Nephron progenitor cell (in vitro differentiated cells): ENCODE data around the gene VPS8.

ENCODE experiments used
- DNase-seq: peaks from one replicate; pipeline ENCODE4 v3.0.0; 2021
- H3K27ac Mint-ChIP-seq: 2 replicates; pipeline ENCODE4 v1.8.0; 2021; ENCODE audit warnings: mild to moderate bottlenecking, moderate library complexity, mixed read lengths
- H3K27me3 Mint-ChIP-seq: 2 replicates; pipeline ENCODE4 v1.8.0; 2021; ENCODE audit warnings: mild to moderate bottlenecking, low read depth, mixed read lengths; ENCODE audit not compliant: poor library complexity
- H3K36me3 Mint-ChIP-seq: 2 replicates; pipeline ENCODE4 v1.8.0; 2021; ENCODE audit warnings: low read depth, mixed read lengths
- H3K4me1 Mint-ChIP-seq: 2 replicates; pipeline ENCODE4 v1.8.0; 2021; ENCODE audit warnings: mixed read lengths
- H3K4me3 Mint-ChIP-seq: 2 replicates; pipeline ENCODE4 v1.8.0; 2021; ENCODE audit warnings: mild to moderate bottlenecking, moderate library complexity, mixed read lengths
- H3K9me3 Mint-ChIP-seq: 2 replicates; pipeline ENCODE4 v1.8.0; 2021; ENCODE audit warnings: mild to moderate bottlenecking, moderate library complexity, mixed read lengths
- TF ChIP-seq, protein P1 (sequence below): fragments of 200-600 bp; sonication (generic); IDR thresholded peaks from 2 replicates; pipeline ENCODE4 v1.5.0; 2021; ENCODE audit warnings: antibody characterized with exemption

The VPS8 gene

DNA sequence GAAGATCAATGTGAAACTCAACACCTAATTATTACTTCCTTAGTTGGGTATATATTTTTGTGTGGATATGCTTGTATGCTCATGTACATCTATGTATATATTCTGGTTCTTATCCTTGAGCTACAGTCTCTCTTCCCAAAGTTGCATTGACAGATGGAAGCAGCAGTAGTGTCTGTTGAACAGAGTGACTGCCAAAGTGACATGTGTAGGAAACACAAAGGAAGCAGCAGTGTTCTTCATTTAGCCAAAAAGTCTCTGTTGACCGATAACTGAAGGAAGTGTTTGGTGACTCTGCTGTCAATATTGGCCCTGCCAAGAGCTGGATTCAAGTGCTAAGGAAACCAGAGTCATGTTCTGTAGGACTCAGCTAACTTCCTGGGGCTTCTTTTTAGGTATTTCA is 217.1 kb downstream of the VPS8 start:
- Mint-ChIP-seq H3K27me3 (no peaks in the 10 kb centered on the region), H3K4me3 (no peak overlapping the region), H3K9me3 (peaks cover 16% of the 10 kb centered on the region), H3K4me1 (no peaks in the 10 kb centered on the region), H3K27ac (no peak overlapping the region), H3K36me3 (peaks cover 70% of the 10 kb centered on the region)
- no peak for DNase-seq
- TF ChIP-seq, protein P1, sequence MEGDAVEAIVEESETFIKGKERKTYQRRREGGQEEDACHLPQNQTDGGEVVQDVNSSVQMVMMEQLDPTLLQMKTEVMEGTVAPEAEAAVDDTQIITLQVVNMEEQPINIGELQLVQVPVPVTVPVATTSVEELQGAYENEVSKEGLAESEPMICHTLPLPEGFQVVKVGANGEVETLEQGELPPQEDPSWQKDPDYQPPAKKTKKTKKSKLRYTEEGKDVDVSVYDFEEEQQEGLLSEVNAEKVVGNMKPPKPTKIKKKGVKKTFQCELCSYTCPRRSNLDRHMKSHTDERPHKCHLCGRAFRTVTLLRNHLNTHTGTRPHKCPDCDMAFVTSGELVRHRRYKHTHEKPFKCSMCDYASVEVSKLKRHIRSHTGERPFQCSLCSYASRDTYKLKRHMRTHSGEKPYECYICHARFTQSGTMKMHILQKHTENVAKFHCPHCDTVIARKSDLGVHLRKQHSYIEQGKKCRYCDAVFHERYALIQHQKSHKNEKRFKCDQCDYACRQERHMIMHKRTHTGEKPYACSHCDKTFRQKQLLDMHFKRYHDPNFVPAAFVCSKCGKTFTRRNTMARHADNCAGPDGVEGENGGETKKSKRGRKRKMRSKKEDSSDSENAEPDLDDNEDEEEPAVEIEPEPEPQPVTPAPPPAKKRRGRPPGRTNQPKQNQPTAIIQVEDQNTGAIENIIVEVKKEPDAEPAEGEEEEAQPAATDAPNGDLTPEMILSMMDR = no peak

DNA sequence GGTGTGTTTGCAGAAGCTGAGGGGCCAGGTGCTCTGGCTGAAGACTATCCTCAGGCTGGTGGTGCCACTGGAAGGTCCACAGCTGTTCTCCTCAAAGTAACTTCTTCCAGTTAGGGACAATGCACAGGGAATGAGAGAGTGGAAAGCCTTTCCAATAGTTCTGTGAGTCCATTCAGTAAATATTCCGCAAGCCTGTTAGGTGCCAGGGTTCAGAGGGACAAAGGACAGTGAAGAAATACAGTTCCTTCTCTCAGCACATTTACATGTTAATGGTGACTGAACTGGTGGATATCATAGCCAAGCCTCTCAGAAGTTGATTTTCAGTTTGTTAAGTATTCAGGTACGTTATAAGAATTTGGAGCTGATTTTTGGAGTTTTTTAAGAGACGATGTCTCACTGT is 218.4 kb downstream of the VPS8 start:
- Mint-ChIP-seq H3K27me3 (peaks cover 3% of the 10 kb centered on the region), H3K4me3 (no peak overlapping the region), H3K9me3 (peaks cover 29% of the 10 kb centered on the region), H3K36me3 (peaks cover 72% of the 10 kb centered on the region), H3K27ac (no peak overlapping the region), H3K4me1 (no peaks in the 10 kb centered on the region)
- DNase-seq = no peak
- TF ChIP-seq, protein P1 = no peak

- H3K27me3 Mint-ChIP-seq = peaks cover 4% of the 10 kb centered on the region
- no peak overlapping the region for H3K27ac Mint-ChIP-seq
- TF ChIP-seq, protein P1 = no peak
- H3K4me3 Mint-ChIP-seq = no peak overlapping the region
- H3K36me3 Mint-ChIP-seq = peaks cover 72% of the 10 kb centered on the region
- H3K9me3 Mint-ChIP-seq = peaks cover 32% of the 10 kb centered on the region
- no peaks in the 10 kb centered on the region for H3K4me1 Mint-ChIP-seq
- no peak for DNase-seq
Observed at GRCh38 chr3:185030951-185031350, 219.0 kb downstream of the VPS8 start.

DNA sequence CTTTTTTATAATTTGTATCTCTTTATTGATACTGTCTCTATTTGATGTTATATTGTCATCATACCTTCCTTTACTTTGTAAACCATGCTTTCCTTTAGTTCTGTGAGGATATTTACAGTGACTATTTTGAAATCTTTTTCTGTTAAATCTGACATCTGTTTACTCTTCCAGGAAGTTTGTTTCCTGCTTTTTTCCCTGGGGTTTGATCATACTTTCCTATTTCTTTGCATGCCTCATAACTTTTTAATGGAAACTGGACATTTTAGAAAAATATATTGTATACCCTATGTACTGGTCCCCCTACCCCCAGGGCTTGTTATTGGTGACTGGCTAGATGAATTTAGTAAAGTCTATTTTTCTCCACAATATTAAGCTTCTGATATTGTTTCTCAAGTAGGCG is 225.8 kb downstream of the VPS8 start:
- peaks cover 83% of the 10 kb centered on the region for H3K36me3 Mint-ChIP-seq
- H3K27ac Mint-ChIP-seq = no peak overlapping the region
- peaks cover 13% of the 10 kb centered on the region for H3K4me1 Mint-ChIP-seq
- no peak for DNase-seq
- TF ChIP-seq, protein P1 = no peak
- H3K9me3 Mint-ChIP-seq = peaks cover 56% of the 10 kb centered on the region
- H3K27me3 Mint-ChIP-seq = peaks cover 4% of the 10 kb centered on the region
- H3K4me3 Mint-ChIP-seq = no peak overlapping the region

GRCh38 chr3:185040425-185040824 is 228.5 kb downstream of the VPS8 start:
- TF ChIP-seq, protein P1 = no peak
- Mint-ChIP-seq H3K27ac (peak overlapping the region; percentile 3), H3K4me1 (peaks cover 18% of the 10 kb centered on the region), H3K36me3 (peaks cover 77% of the 10 kb centered on the region), H3K27me3 (peaks cover under 1% of the 10 kb centered on the region), H3K9me3 (peaks cover 35% of the 10 kb centered on the region), H3K4me3 (no peak overlapping the region)
- no peak for DNase-seq

DNA sequence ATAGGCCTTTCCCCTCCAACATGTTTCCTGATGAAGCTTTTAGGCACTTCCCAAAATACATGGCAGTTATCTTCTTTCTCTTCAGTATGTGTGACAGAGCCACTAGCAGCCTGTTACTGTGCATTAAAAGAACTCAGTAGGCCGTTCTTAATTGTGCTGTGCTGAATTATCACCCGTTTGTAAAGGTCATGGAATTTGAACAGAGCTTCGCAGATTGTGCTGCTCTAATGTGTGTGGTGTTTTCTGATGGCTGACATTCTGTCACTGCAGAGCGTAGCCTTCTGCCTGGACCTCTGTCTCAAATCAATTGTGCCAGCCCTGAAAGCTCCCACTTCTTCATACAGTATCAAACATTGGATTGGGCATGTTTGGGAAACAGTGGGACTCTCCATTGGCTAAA is 229.6 kb downstream of the VPS8 start:
- Mint-ChIP-seq H3K27me3 (no peaks in the 10 kb centered on the region), H3K4me1 (peaks cover 25% of the 10 kb centered on the region), H3K9me3 (peaks cover 25% of the 10 kb centered on the region), H3K36me3 (peaks cover 68% of the 10 kb centered on the region), H3K4me3 (no peak overlapping the region), H3K27ac (peak overlapping the region; percentile 88)
- DNase-seq = no peak
- TF ChIP-seq, protein P1 = no peak
